A673 (cell line): ENCODE measurements around the gene TEX9. TPM values are rescaled to one million over a fixed set of nuclear protein-coding genes. Genes with fewer than 3 reads are reported as not detected.

Experiments
- BruUV-seq: library from RNA; stranded (reverse); fragments of 400-500 nt; replicated peaks from 2 replicates; lab custom pipeline; 2021; lab: Mats Ljungman, UMichigan
- CTCF ChIA-PET: fragments of 300-600 bp; sonication (Branson Sonifier 250); formaldehyde crosslinking; loops from one replicate; lab custom pipeline; 2022; ENCODE audit warnings: antibody characterized with exemption; lab: Charles Lee
- POLR2A ChIA-PET: fragments of 300-600 bp; sonication (Branson Sonifier 250); formaldehyde crosslinking; loops from one replicate; lab custom pipeline; 2022; ENCODE audit warnings: antibody characterized with exemption; ENCODE audit not compliant: low non-redundant PET; lab: Charles Lee
- DNase-seq: peaks from one replicate; pipeline ENCODE4 v3.0.0-alpha.2; 2015; ENCODE audit warnings: low spot score
- H3K27ac ChIP-seq: fragments of 200-600 bp; sonication (generic); 2 replicates; pipeline ENCODE4 v1.5.1; 2016; ENCODE audit warnings: mixed run types, low read depth, mild to moderate bottlenecking, mixed read lengths, antibody characterized with exemption, low read length; ENCODE audit not compliant: poor library complexity, severe bottlenecking
- H3K27me3 ChIP-seq: fragments of 200-600 bp; sonication (generic); replicated peaks from 2 replicates; pipeline ENCODE4 v1.6.1; 2017; ENCODE audit warnings: mixed run types, low read depth, mild to moderate bottlenecking, mixed read lengths, antibody characterized with exemption, low read length; ENCODE audit not compliant: insufficient read depth, poor library complexity
- H3K36me3 ChIP-seq: fragments of 200-600 bp; sonication (generic); 2 replicates; pipeline ENCODE4 v1.6.1; 2016; ENCODE audit warnings: mixed run types, mild to moderate bottlenecking, mixed read lengths, antibody characterized with exemption, low read length; ENCODE audit not compliant: insufficient read depth, poor library complexity, severe bottlenecking
- H3K4me1 ChIP-seq: fragments of 200-600 bp; sonication (generic); 2 replicates; pipeline ENCODE4 v1.6.1; 2017; ENCODE audit warnings: mixed run types, mild to moderate bottlenecking, mixed read lengths, antibody characterized with exemption, low read length; ENCODE audit not compliant: insufficient read depth, poor library complexity, severe bottlenecking
- H3K4me3 ChIP-seq: fragments of 200-600 bp; sonication (generic); 2 replicates; pipeline ENCODE4 v1.5.1; 2016; ENCODE audit warnings: low read depth, mixed run types, mild to moderate bottlenecking, mixed read lengths, low read length; ENCODE audit not compliant: poor library complexity, severe bottlenecking
- H3K9me3 ChIP-seq: fragments of 200-600 bp; sonication (generic); 2 replicates; pipeline ENCODE4 v1.6.1; 2016; ENCODE audit warnings: mixed run types, low read depth, mild to moderate bottlenecking, mixed read lengths, antibody characterized with exemption, low read length; ENCODE audit not compliant: poor library complexity, severe bottlenecking
- EZH2 ChIP-seq: fragments of 200-600 bp; sonication (generic); IDR thresholded peaks from 2 replicates; pipeline ENCODE4 v1.6.1; 2017; ENCODE audit warnings: borderline replicate concordance, low read depth, mild to moderate bottlenecking, mixed read lengths, antibody characterized with exemption, low read length; ENCODE audit not compliant: poor library complexity, severe bottlenecking
- intact Hi-C: fragments of 100-400 bp; cut with micrococcal nuclease; formaldehyde crosslinking; loops from one replicate; pipeline ENCODE4 v1.10.0; 2022; ENCODE audit not compliant: unreplicated experiment
- total RNA-seq: library from RNA; stranded (reverse); gene quantifications from 2 replicates; pipeline ENCODE4 v1.2.3, GENCODE V29; 2021
- TF ChIP-seq, protein P1 (sequence below): fragments of 300-800, 200-600 bp; sonication (generic); conservative IDR thresholded peaks from 2 replicates; pipeline ENCODE4 v1.5.1; 2017; ENCODE audit warnings: low read depth, mild to moderate bottlenecking, antibody characterized with exemption, low read length, moderate library complexity, mixed read lengths

TEX9 gene
- total RNA-seq, 1 experiment from 2014 or later: 18.0 TPM

DNA sequence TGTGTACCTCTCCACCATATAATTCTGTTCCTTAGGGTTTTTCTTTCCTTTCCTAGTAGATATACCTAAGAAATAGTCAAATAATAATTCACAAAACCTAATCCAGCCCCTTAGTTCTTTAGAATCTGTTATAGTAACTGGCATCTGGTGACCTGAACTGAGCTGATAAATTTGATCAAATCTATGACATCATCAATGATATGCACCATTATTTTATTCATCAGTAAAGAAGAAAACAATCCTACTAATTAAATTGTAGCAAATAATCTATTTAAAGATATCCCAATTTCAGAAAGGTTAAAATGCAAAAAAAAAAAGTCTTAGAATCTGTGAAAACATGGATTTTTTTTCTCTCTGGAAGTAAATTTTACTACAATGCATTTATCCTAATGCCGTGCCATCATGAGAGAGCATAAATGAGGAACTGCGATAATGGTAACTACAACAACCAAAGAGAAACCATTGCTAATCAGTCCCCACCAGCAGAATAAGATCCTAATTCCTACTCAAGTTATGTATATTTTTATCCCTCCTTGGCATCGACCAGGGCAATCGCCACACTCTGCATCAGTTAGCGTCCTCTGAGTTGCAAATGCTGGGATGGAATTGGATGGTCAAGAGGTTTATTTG is 106.3 kb downstream of the TEX9 start:
- CTCF ChIA-PET: no interaction called here
- H3K4me3 ChIP-seq: no peak overlapping the region
- BruUV-seq: no TSS peak
- no peaks in the 10 kb centered on the region for H3K36me3 ChIP-seq
- TF ChIP-seq, protein P1, sequence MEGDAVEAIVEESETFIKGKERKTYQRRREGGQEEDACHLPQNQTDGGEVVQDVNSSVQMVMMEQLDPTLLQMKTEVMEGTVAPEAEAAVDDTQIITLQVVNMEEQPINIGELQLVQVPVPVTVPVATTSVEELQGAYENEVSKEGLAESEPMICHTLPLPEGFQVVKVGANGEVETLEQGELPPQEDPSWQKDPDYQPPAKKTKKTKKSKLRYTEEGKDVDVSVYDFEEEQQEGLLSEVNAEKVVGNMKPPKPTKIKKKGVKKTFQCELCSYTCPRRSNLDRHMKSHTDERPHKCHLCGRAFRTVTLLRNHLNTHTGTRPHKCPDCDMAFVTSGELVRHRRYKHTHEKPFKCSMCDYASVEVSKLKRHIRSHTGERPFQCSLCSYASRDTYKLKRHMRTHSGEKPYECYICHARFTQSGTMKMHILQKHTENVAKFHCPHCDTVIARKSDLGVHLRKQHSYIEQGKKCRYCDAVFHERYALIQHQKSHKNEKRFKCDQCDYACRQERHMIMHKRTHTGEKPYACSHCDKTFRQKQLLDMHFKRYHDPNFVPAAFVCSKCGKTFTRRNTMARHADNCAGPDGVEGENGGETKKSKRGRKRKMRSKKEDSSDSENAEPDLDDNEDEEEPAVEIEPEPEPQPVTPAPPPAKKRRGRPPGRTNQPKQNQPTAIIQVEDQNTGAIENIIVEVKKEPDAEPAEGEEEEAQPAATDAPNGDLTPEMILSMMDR: no peak
- no peak for TF ChIP-seq EZH2
- peaks cover 10% of the 10 kb centered on the region for H3K4me1 ChIP-seq
- no peak for DNase-seq
- POLR2A ChIA-PET: no interaction called here
- no peaks in the 10 kb centered on the region for H3K9me3 ChIP-seq
- H3K27ac ChIP-seq: no peak overlapping the region
- H3K27me3 ChIP-seq: no peaks in the 10 kb centered on the region
- intact Hi-C loops: no loop called here

DNA sequence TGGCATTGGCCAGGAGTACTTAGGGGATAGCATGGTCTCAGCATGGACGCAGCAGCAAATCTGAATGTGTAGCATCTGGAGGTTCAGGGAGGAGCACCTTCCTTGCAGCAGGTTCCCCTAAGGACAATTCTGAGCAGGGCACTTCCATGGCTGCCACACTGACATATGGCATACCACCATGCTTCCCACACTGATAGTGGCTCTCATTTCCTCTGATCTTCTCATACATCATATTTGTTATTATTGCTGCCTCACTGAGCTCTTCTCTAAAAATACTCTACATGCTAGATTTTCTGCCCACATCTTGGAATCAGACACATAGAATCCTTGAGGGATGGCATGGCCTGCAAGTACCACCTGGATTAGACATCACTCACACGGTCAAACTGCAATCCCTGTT is 107.1 kb downstream of the TEX9 start:
- no peak for DNase-seq
- BruUV-seq: no TSS peak
- intact Hi-C loops: no loop called here
- H3K9me3 ChIP-seq: no peaks in the 10 kb centered on the region
- H3K4me1 ChIP-seq: peaks cover 10% of the 10 kb centered on the region
- no peak overlapping the region for H3K4me3 ChIP-seq
- ChIA-PET CTCF (no interaction called here), POLR2A (no interaction called here)
- H3K27ac ChIP-seq: no peak overlapping the region
- no peak for TF ChIP-seq EZH2
- TF ChIP-seq, protein P1: no peak
- H3K36me3 ChIP-seq: no peaks in the 10 kb centered on the region
- no peaks in the 10 kb centered on the region for H3K27me3 ChIP-seq

DNA sequence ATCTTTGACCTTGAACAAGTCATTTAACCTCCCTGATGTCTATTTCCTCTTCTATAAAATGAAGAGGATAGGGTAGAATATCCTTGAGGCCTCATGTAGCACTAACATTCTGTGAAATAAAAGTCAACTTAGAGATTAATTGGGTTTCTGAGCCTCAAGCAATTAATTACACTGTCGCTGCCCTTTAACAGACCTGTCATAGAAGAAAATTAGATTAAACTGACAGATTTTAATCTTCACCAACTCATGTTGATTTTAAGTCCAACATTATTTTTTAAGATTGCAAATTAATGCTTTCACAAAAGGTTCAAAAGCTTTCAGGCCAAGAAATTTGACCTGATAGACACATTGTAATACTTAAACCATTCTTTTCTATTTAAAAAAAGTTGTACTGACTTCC is 107.8 kb downstream of the TEX9 start:
- peaks cover 4% of the 10 kb centered on the region for H3K4me1 ChIP-seq
- no peak overlapping the region for H3K4me3 ChIP-seq
- no peaks in the 10 kb centered on the region for H3K36me3 ChIP-seq
- ChIA-PET POLR2A (no interaction called here), CTCF (no interaction called here)
- no peak for TF ChIP-seq EZH2
- TF ChIP-seq, protein P1: no peak
- H3K27ac ChIP-seq: no peak overlapping the region
- BruUV-seq: no TSS peak
- no peaks in the 10 kb centered on the region for H3K9me3 ChIP-seq
- intact Hi-C loops: no loop called here
- no peaks in the 10 kb centered on the region for H3K27me3 ChIP-seq
- no peak for DNase-seq
